ENCODE measurements around the gene PANX2. TPM values are rescaled to one million over a fixed set of nuclear protein-coding genes. Genes with fewer than 3 reads are reported as not detected.

PANX2 gene
- total and polyA plus RNA-seq, 2 donors (not counting 1 experiment from before 2014, with no cell fraction given) = 0.04 to 0.59 TPM

DNA sequence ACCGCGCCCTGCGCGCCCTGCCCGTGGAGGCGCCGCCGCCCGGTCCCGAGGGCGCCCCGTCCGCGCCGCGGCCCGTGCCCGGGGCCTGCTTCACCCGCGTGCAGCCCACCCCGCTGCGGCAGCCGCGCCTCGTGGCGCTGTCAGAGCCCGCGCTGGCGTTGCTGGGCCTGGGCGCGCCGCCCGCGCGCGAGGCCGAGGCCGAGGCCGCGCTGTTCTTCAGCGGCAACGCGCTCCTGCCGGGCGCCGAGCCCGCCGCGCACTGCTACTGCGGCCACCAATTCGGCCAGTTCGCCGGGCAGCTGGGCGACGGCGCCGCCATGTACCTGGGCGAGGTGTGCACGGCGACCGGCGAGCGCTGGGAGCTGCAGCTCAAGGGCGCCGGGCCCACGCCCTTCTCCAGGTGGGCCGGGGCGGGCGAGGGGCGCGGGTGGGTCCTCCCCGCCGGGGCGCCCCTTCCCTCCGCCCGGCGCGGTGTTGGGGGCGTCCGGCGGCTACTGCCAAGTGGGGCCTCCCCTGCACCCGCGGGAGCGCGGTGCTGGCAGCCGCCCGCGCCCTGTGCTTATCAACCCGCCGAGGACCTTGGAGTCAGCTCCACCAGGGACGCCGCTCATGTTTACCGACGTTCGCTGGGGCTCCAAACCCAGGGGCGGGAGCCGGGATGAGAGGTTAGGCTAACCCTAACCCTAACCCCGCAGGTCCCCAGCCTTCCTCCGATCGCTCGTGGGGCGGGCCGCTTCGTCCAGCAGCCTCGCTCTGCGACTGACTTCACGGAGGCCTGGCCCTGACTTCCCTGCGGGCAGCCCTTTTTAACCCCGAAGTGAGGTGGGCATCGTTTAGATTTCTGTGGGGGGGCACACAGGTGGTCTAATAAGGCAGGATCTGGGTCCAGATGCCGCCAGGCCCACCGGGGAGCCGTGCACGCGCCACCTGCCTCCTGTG lies 30.9 kb downstream of the PANX2 start:
- no peaks in the 10 kb centered on the region for H3K27me3 Mint-ChIP-seq
- TF ChIP-seq, protein P1, sequence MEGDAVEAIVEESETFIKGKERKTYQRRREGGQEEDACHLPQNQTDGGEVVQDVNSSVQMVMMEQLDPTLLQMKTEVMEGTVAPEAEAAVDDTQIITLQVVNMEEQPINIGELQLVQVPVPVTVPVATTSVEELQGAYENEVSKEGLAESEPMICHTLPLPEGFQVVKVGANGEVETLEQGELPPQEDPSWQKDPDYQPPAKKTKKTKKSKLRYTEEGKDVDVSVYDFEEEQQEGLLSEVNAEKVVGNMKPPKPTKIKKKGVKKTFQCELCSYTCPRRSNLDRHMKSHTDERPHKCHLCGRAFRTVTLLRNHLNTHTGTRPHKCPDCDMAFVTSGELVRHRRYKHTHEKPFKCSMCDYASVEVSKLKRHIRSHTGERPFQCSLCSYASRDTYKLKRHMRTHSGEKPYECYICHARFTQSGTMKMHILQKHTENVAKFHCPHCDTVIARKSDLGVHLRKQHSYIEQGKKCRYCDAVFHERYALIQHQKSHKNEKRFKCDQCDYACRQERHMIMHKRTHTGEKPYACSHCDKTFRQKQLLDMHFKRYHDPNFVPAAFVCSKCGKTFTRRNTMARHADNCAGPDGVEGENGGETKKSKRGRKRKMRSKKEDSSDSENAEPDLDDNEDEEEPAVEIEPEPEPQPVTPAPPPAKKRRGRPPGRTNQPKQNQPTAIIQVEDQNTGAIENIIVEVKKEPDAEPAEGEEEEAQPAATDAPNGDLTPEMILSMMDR (IDR thresholded peaks at IDR 0.05) = no peak
- no peak for TF ChIP-seq EZH2 (IDR thresholded peaks at IDR 0.05; ENCODE audit: borderline replicate concordance, insufficient read depth, low read depth, low read length, poor library complexity, severe bottlenecking)
- ChIA-PET POLR2A (interaction anchor here (0.7 to 4.1 kb wide), 3 partner anchors 10 to 28 kb away, joined by 3 to 41 read pairs (median 3); no protein-coding TSS in a partner anchor), CTCF (no interaction called here)
- peaks cover 29% of the 10 kb centered on the region for H3K4me1 Mint-ChIP-seq
- Histone ChIP-seq H3K9me3 (ENCODE audit: control extremely low read depth in 1 of 3, control insufficient read depth in 2 of 3, insufficient read depth in 1 of 3, low read length in 2 of 3) (no peaks in the 10 kb centered on the region), H3K27ac (ENCODE audit: low read length in 2 of 2) (peak overlapping the region in 1 of 2 donors; percentile 33), H3K79me2 (ENCODE audit: control insufficient read depth, insufficient read depth, low read length) (peaks cover 45% of the 10 kb centered on the region), H2AFZ (ENCODE audit: insufficient read depth, low read depth, low read length, poor library complexity, severe bottlenecking) (peak overlapping the region; percentile 60), H3K36me3 (replicated peaks in 1 of 2; ENCODE audit: control extremely low read depth in 1 of 2, control insufficient read depth in 1 of 2, extremely low read depth in 1 of 2, insufficient read depth in 2 of 2, low read length in 1 of 2) (peaks cover 8 to 25% of the 10 kb centered on the region in 2 experiments), H3K27me3 (replicated peaks in 1 of 4; ENCODE audit: control extremely low read depth in 1 of 4, control insufficient read depth in 3 of 4, insufficient read depth in 4 of 4, low read length in 3 of 4) (no peaks in the 10 kb centered on the region), H3K4me1 (ENCODE audit: control insufficient read depth in 2 of 2, insufficient read depth in 2 of 2, low read length in 2 of 2) (peaks cover 16 to 20% of the 10 kb centered on the region in 2 donors), H3K4me2 (replicated peaks; ENCODE audit: low read depth, low read length, poor library complexity, severe bottlenecking) (peak overlapping the region; percentile 98), H4K20me1 (ENCODE audit: control insufficient read depth, insufficient read depth, low read length, poor library complexity, severe bottlenecking) (peaks cover 20% of the 10 kb centered on the region), H3K9ac (ENCODE audit: low read length) (peak overlapping the region; percentile 81), H3K4me3 (ENCODE audit: control extremely low read depth in 1 of 5, extremely low read depth in 1 of 5, insufficient read depth in 1 of 5, low read depth in 2 of 5, low read length in 4 of 5) (peak overlapping the region; percentile 25 to 80 (median 70))
- DNase-seq = peak; percentile 45
- under 1% methylated on average over 104 of the region's 115 CpGs for WGBS (ENCODE audit: insufficient coverage)
- ATAC-seq (ENCODE audit: low read depth) = peak; percentile 21
- peak overlapping the region; percentile 70 for H3K27ac Mint-ChIP-seq
- H3K9me3 Mint-ChIP-seq (ENCODE audit: insufficient read depth) = no peaks in the 10 kb centered on the region
- peak overlapping the region; percentile 89 for H3K4me3 Mint-ChIP-seq
- intact Hi-C loops (cut with micrococcal nuclease) = loop anchor here (2.0 to 10.0 kb wide), 3 partner anchors 17 to 437 kb away; partner anchors contain the start of gene TRABD
